Bronchial epithelial cell (primary cell): ENCODE measurements around the gene AGBL3. TPM values are rescaled to one million over a fixed set of nuclear protein-coding genes. Genes with fewer than 3 reads are reported as not detected.

ENCODE experiments used
- DNase-seq: peaks from one replicate; pipeline ENCODE4 v3.0.0-alpha.2; 2010; ENCODE audit warnings: low read depth
- FAIRE-seq: peaks from 2 replicates; lab custom pipeline; 2011; peaks lifted over from hg19 to GRCh38; lab: Jason Lieb, UNC
- H3K27me3 ChIP-seq: 2 replicates; pipeline ENCODE4 v1.5.1; 2011; ENCODE audit warnings: low read length; ENCODE audit not compliant: control insufficient read depth, insufficient read depth
- H3K36me3 ChIP-seq: 2 replicates; pipeline ENCODE4 v1.5.1; 2011; ENCODE audit warnings: low read length; ENCODE audit not compliant: control insufficient read depth, insufficient read depth
- H3K4me3 ChIP-seq: 2 replicates; pipeline ENCODE4 v1.5.1; 2011; ENCODE audit warnings: mild to moderate bottlenecking, low read depth, low read length, control low read depth
- total RNA-seq: library from RNA; depleted of rRNA; stranded (reverse); fragments of >200 nt; gene quantifications from 2 replicates; pipeline ENCODE4 v1.2.1, GENCODE V29; 2014
- TF ChIP-seq, protein P1 (sequence below): IDR thresholded peaks from 2 replicates; pipeline ENCODE4 v1.5.1; 2011; ENCODE audit warnings: mild to moderate bottlenecking, moderate library complexity, low read length, control low read depth, inconsistent platforms; ENCODE audit not compliant: insufficient read depth, severe bottlenecking

Gene AGBL3
- 1.8 and 2.7 TPM in 2 replicates for total RNA-seq

DNA sequence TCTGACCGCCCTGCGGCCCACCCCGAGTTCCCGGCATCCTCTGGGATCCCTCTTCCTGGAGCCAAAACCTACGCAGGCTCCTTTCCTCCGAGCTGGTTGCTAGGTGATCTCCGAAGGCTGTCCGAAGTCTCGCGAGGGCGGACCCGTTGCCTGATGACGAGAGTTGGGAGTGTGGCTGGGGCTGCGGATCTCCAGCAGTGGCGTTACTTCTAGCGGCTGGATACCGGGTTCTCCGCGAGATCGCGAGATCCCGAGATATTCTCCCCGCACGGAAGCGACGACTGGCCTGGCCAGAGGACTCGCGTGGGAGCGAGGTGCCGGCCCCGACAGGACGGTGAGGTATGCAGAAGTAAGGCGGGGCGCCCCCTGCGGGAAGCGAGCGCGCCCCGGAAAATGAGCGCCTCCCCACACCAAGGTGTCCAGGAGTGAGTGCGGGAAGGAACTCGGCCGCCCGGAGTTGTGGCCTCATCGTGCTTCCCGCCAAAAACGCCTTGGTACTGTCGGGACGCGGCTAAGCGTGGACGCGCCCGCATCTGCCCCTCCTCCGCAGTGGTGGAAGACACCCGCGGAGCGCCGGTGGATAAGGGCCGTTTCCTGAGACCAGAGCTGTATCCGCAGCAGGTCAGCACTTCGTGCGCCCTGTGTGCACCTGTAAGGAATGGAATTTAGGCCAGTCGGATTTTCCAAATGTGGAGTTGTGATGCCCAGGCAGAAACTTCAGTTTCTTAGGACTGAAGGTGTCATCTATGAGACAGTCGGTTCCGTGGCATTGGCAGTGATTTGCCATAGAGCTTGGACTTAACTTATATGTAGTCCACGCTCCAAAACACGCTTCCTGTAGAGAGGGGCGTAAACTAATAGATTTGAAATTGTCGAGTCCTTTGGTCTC, at the start of gene AGBL3:
Gene AGBL3 (plus strand): TSS at position 146 of the 889 bp plus-strand sequence. CDS start 1,426 bp downstream, outside the sequence.
- DNase-seq (peak; percentile 88), FAIRE-seq (no peak)
- Histone ChIP-seq H3K36me3 (no peaks in the 10 kb centered on the region), H3K4me3 (peak within 1 kb of the TSS; percentile 88), H3K27me3 (no peaks in the 10 kb centered on the region)
- TF ChIP-seq, protein P1, sequence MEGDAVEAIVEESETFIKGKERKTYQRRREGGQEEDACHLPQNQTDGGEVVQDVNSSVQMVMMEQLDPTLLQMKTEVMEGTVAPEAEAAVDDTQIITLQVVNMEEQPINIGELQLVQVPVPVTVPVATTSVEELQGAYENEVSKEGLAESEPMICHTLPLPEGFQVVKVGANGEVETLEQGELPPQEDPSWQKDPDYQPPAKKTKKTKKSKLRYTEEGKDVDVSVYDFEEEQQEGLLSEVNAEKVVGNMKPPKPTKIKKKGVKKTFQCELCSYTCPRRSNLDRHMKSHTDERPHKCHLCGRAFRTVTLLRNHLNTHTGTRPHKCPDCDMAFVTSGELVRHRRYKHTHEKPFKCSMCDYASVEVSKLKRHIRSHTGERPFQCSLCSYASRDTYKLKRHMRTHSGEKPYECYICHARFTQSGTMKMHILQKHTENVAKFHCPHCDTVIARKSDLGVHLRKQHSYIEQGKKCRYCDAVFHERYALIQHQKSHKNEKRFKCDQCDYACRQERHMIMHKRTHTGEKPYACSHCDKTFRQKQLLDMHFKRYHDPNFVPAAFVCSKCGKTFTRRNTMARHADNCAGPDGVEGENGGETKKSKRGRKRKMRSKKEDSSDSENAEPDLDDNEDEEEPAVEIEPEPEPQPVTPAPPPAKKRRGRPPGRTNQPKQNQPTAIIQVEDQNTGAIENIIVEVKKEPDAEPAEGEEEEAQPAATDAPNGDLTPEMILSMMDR: peak; percentile 85

DNA sequence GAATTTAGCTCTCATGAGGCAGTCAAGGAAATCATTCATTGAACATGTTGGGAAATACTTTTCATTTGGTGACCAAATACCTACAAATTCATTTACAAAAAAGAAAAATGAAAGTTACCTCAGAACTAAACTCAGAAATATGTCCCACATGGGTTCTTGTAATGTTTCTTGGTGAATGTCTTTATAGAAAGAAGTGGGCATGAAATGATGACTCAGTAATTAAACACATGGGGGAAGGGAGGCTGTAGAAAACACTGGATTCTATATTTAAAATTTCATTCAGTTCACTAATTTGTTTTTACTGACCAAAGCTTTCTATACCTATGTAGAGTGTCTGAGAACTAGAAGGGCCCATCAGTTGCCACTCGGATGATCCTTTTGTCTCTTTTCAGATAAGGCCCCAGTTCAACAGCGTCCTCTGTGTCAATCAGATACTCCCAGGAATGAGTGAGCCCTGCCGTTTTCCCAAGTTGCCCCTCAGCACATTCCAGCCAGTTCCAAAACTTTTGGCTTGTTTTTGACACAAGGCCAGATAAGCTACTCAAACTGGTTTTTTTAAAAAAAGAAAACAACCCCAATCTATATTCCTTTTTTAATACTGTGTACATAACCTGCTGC, 49.3 kb upstream of the AGBL3 start:
- no peak overlapping the region for H3K4me3 ChIP-seq

DNA sequence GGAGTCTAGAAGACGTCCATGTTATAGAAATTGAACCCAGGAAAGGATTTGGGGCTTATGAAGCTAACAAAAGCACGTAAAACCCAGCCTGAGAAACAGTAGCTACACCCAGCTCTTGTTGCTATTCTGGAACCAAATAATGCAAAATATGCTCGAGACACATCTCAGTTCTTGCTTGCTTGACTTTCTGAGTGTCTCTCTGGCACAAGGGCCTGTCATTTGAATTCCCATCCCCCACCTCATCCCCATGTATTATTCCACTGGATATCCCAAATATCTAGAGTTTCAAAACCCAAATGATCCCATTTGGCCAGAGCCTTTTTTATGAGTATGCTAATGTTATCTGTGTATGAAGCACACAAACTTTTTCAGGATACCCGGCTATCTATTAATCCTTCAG, 48.2 kb upstream of the AGBL3 start:
- H3K36me3 ChIP-seq: peaks cover 6% of the 10 kb centered on the region
- FAIRE-seq (no peak), DNase-seq (no peak)
- TF ChIP-seq, protein P1: no peak
- no peak overlapping the region for H3K4me3 ChIP-seq
- no peaks in the 10 kb centered on the region for H3K27me3 ChIP-seq

More for the DNA sequence above, 49.3 kb upstream of the AGBL3 start:
- TF ChIP-seq, protein P1: no peak
- no peak for FAIRE-seq
- no peak for DNase-seq
- Histone ChIP-seq H3K27me3 (no peaks in the 10 kb centered on the region), H3K36me3 (peaks cover 8% of the 10 kb centered on the region)

DNA sequence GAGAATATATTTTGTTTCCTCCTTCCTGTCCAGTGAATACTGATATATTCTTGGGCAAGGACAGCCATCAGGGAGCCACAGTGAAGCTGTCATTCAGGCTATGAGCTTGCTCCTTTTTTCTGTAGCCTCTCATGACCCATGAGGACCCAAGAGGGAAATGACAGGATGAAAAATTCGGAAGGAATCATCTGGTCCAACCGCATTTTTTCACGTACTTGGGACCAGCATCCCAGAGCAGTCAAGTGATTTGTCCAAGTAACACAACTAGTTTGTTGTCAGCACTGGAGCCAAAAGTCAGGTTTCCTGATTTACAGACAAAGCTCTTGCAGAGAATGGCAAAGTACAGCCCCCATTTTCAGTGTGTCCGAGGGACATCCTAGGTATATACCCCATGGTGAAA, 47.2 kb upstream of the AGBL3 start:
- H3K4me3 ChIP-seq: no peak overlapping the region
- peaks cover 4% of the 10 kb centered on the region for H3K36me3 ChIP-seq
- FAIRE-seq: no peak
- TF ChIP-seq, protein P1: no peak
- no peak for DNase-seq
- H3K27me3 ChIP-seq: no peaks in the 10 kb centered on the region

GRCh38 chr7:134940729-134941128, 45.6 kb upstream of the AGBL3 start:
- Histone ChIP-seq H3K4me3 (no peak overlapping the region), H3K27me3 (no peaks in the 10 kb centered on the region), H3K36me3 (peaks cover 1% of the 10 kb centered on the region)
- FAIRE-seq (no peak), DNase-seq (no peak)
- TF ChIP-seq, protein P1: no peak
